Measurements from ENCODE around the gene PPFIBP1.

Gene PPFIBP1

GRCh38 chr12:27513155-27513824, 10.7 kb upstream of the PPFIBP1 start:
- no peak for DNase-seq (ENCODE audit: low spot score)

GRCh38 chr12:27515671-27516070, 8.3 kb upstream of the PPFIBP1 start:
- DNase-seq (ENCODE audit: low spot score) = peak; percentile 98

- DNase-seq (ENCODE audit: low spot score) = no peak
Measured at GRCh38 chr12:27516625-27517024, 7.4 kb upstream of the PPFIBP1 start.

- DNase-seq (ENCODE audit: low spot score) = peak; percentile 80
Measured at GRCh38 chr12:27517546-27517945, 6.5 kb upstream of the PPFIBP1 start.

GRCh38 chr12:27517961-27518665, 5.9 kb upstream of the PPFIBP1 start:
- peak; percentile 65 for DNase-seq (ENCODE audit: low spot score)

- no peak for DNase-seq (ENCODE audit: low spot score)
Measured at GRCh38 chr12:27521066-27521465, 2.9 kb upstream of the PPFIBP1 start.

- DNase-seq (ENCODE audit: low spot score) = no peak
Measured at GRCh38 chr12:27521981-27522380, 2.0 kb upstream of the PPFIBP1 start.

GRCh38 chr12:27523305-27523641, 733 bp upstream of the PPFIBP1 start:
- no peak for DNase-seq (ENCODE audit: low spot score)

- no peak for DNase-seq (ENCODE audit: low spot score)
Measured at GRCh38 chr12:27524494-27524835, 459 bp downstream of the PPFIBP1 start.

- peak; percentile 85 for DNase-seq (ENCODE audit: low spot score)
Measured at GRCh38 chr12:27524839-27525753, 1.1 kb downstream of the PPFIBP1 start.

GRCh38 chr12:27527512-27527911, 3.5 kb downstream of the PPFIBP1 start:
- DNase-seq (ENCODE audit: low spot score) = no peak

GRCh38 chr12:27528788-27529187, 4.8 kb downstream of the PPFIBP1 start:
- DNase-seq (ENCODE audit: low spot score) = no peak

GRCh38 chr12:27530157-27530922, 6.3 kb downstream of the PPFIBP1 start:
- peak; percentile 45 for DNase-seq (ENCODE audit: low spot score)

- no peak for DNase-seq (ENCODE audit: low spot score)
Measured at GRCh38 chr12:27531896-27532295, 7.9 kb downstream of the PPFIBP1 start.

- DNase-seq (ENCODE audit: low spot score) = peak; percentile 89
Measured at GRCh38 chr12:27534060-27534764, 10.2 kb downstream of the PPFIBP1 start.

- DNase-seq (ENCODE audit: low spot score) = no peak
Measured at GRCh38 chr12:27534765-27535161, 10.8 kb downstream of the PPFIBP1 start.

- DNase-seq (ENCODE audit: low spot score) = peak; percentile 55
Measured at GRCh38 chr12:27535318-27535717, 11.3 kb downstream of the PPFIBP1 start.

- DNase-seq (ENCODE audit: low spot score) = no peak
Measured at GRCh38 chr12:27537855-27538675, 14.1 kb downstream of the PPFIBP1 start.

GRCh38 chr12:27539191-27539631, 15.2 kb downstream of the PPFIBP1 start:
- no peak for DNase-seq (ENCODE audit: low spot score)

- peak; percentile 63 for DNase-seq (ENCODE audit: low spot score)
Measured at GRCh38 chr12:27541031-27541719, 17.2 kb downstream of the PPFIBP1 start.
